Neural crest cell (in vitro differentiated cells): Measurements from ENCODE around the gene MX2. TPM values are rescaled to one million over a fixed set of nuclear protein-coding genes. Genes with fewer than 3 reads are reported as not detected.

ENCODE experiments used
- DNase-seq: peaks from one replicate; pipeline ENCODE4 v3.0.0; 2021; ENCODE audit warnings: low read depth, mixed read lengths, low spot score
- H3K27ac Mint-ChIP-seq: one replicate; pipeline ENCODE4 v1.8.0; 2021; ENCODE audit warnings: mild to moderate bottlenecking, mixed read lengths; ENCODE audit not compliant: unreplicated experiment
- H3K27me3 Mint-ChIP-seq: 2 replicates; pipeline ENCODE4 v1.8.0; 2021; ENCODE audit warnings: low read depth, mild to moderate bottlenecking, mixed read lengths
- H3K36me3 Mint-ChIP-seq: 2 replicates; pipeline ENCODE4 v1.8.0; 2021; ENCODE audit warnings: low read depth, mild to moderate bottlenecking, mixed read lengths
- H3K4me1 Mint-ChIP-seq: 2 replicates; pipeline ENCODE4 v1.8.0; 2021; ENCODE audit warnings: mixed read lengths
- H3K4me3 Mint-ChIP-seq: one replicate; pipeline ENCODE4 v1.8.0; 2021; ENCODE audit warnings: mild to moderate bottlenecking, mixed read lengths
- H3K9me3 Mint-ChIP-seq: 2 replicates; pipeline ENCODE4 v1.8.0; 2021; ENCODE audit warnings: mixed read lengths
- CTCF ChIP-seq: fragments of 200-600 bp; sonication (generic); conservative IDR thresholded peaks from 2 replicates; pipeline ENCODE4 v1.5.0; 2021; ENCODE audit warnings: antibody characterized with exemption, mild to moderate bottlenecking
- total RNA-seq: library from RNA; stranded (reverse); gene quantifications from 2 replicates; pipeline ENCODE4 v1.2.1, GENCODE V29; 2021

MX2 gene
- total RNA-seq, 1 donor from 2014 or later = not detected

DNA sequence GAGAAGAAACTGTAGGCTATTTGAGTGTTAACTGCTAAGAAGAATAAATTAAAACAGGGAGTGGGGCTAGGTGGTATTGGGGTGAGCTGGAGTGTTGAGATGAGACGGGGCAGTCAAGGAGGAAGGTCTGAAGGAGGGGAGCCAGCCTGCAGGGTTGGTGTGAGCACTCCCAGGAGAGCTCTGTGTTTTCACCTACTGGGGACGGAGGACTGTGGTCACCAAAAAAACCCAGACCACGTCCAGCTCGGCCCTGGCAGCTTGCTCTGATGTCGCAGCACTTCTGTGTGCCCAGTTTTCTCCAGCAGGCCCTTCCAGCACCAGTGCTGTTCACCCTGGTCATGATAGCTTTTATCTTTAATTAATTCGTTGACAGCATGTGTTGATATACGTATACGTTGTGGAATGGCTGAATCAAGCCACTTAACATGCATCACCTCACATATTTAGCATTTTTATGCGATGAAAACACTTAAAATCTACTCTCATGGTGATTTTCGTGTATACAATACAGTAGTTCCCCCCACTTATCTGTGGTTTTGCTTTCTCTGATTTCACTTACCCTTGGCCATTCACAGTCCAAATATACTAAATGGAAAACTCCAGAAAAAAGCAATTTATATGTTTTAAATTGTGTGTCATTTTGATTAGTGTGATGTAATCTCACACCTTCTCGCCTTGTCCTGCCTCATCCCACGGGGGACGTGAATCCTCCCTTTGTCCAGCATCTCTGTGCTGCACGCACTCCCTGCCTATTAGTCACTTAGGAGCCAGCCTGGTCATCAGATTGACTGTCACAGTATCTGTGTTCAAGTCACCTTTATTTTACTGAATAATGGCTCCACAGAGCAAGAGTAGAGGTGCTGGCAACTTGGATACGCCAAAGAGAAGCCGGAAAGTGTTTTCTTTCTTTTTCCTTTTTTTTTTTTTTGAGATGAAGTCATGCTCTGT lies 32.9 kb upstream of the MX2 start:
- H3K4me1 Mint-ChIP-seq = peaks cover 5% of the 10 kb centered on the region
- peaks cover 7% of the 10 kb centered on the region for H3K9me3 Mint-ChIP-seq
- no peak overlapping the region for H3K4me3 Mint-ChIP-seq
- no peaks in the 10 kb centered on the region for H3K36me3 Mint-ChIP-seq
- H3K27me3 Mint-ChIP-seq = no peaks in the 10 kb centered on the region
- H3K27ac Mint-ChIP-seq = no peak overlapping the region
- no peak for TF ChIP-seq CTCF
- DNase-seq = no peak

DNA sequence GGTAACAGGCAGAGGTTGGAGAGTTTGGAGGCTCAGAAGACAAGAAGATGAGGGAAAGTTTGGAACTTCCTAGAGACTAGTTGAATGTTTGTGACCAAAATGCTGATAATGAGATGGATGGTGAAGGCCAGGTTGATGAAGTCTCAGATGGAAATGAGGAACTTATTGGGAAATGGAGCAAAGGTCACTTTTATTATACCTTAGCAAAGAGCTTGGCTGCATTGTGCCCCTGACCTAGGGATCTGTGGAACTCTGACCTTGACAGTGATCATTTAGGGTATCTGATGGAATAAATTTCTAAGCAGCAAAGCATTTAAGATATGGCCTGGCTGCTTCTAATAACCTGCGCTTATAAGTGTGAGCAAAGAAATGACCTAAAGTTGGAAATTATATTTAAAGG lies 28.1 kb upstream of the MX2 start:
- peaks cover 7% of the 10 kb centered on the region for H3K9me3 Mint-ChIP-seq
- no peak for TF ChIP-seq CTCF
- H3K4me3 Mint-ChIP-seq = no peak overlapping the region
- H3K4me1 Mint-ChIP-seq = peaks cover 6% of the 10 kb centered on the region
- H3K27me3 Mint-ChIP-seq = peaks cover 2% of the 10 kb centered on the region
- no peak overlapping the region for H3K27ac Mint-ChIP-seq
- DNase-seq = no peak
- no peaks in the 10 kb centered on the region for H3K36me3 Mint-ChIP-seq

- H3K4me3 Mint-ChIP-seq = no peak overlapping the region
- no peak for DNase-seq
- peaks cover 9% of the 10 kb centered on the region for H3K9me3 Mint-ChIP-seq
- H3K4me1 Mint-ChIP-seq = peaks cover 6% of the 10 kb centered on the region
- H3K36me3 Mint-ChIP-seq = no peaks in the 10 kb centered on the region
- H3K27ac Mint-ChIP-seq = no peak overlapping the region
- peaks cover 2% of the 10 kb centered on the region for H3K27me3 Mint-ChIP-seq
- TF ChIP-seq CTCF = no peak
Observed at GRCh38 chr21:41337515-41337914, 24.3 kb upstream of the MX2 start.

GRCh38 chr21:41338455-41338854 lies 23.4 kb upstream of the MX2 start:
- peaks cover 8% of the 10 kb centered on the region for H3K9me3 Mint-ChIP-seq
- peaks cover 2% of the 10 kb centered on the region for H3K27me3 Mint-ChIP-seq
- peak overlapping the region; percentile 36 for H3K27ac Mint-ChIP-seq
- no peaks in the 10 kb centered on the region for H3K36me3 Mint-ChIP-seq
- peaks cover 5% of the 10 kb centered on the region for H3K4me1 Mint-ChIP-seq
- no peak overlapping the region for H3K4me3 Mint-ChIP-seq
- TF ChIP-seq CTCF = no peak
- DNase-seq = no peak

GRCh38 chr21:41342035-41342434 lies 19.8 kb upstream of the MX2 start:
- H3K27ac Mint-ChIP-seq = no peak overlapping the region
- H3K4me3 Mint-ChIP-seq = no peak overlapping the region
- DNase-seq = no peak
- peaks cover 3% of the 10 kb centered on the region for H3K9me3 Mint-ChIP-seq
- no peak for TF ChIP-seq CTCF
- no peaks in the 10 kb centered on the region for H3K36me3 Mint-ChIP-seq
- H3K27me3 Mint-ChIP-seq = peaks cover 2% of the 10 kb centered on the region
- H3K4me1 Mint-ChIP-seq = no peaks in the 10 kb centered on the region
